HCT116 (cell line): ENCODE measurements around the gene GPATCH2L. TPM values are rescaled to one million over a fixed set of nuclear protein-coding genes. Genes with fewer than 3 reads are reported as not detected.

Source experiments
- ATAC-seq: fragments of 200-7000 bp; cut with Tn5 transposase; 2 replicates; pipeline ENCODE4 v1.9.1; 2020; ENCODE audit warnings: mild to moderate bottlenecking, moderate library complexity
- BruUV-seq: library from RNA; stranded (reverse); fragments of 400-500 nt; replicated peaks from 2 replicates; lab custom pipeline; 2021; lab: Mats Ljungman, UMichigan
- CTCF ChIA-PET: fragments of 300-600 bp; sonication (Branson Sonifier 250); formaldehyde crosslinking; loops from one replicate; lab custom pipeline; 2021; ENCODE audit warnings: antibody characterized with exemption; lab: Charles Lee
- POLR2A ChIA-PET: fragments of 300-600, 350-600 bp; sonication (Branson Sonifier 250); formaldehyde crosslinking; loops from one replicate; lab custom pipeline; 2021; ENCODE audit warnings: antibody characterized with exemption; lab: Charles Lee
- RAD21 ChIA-PET, 2 experiments: fragments of 300-600 bp; sonication (Branson Sonifier 250); formaldehyde crosslinking; loops; one replicate each; lab custom pipeline; 2023; ENCODE audit warnings: low total read pairs in 2 of 2; ENCODE audit not compliant: uncharacterized antibody in 2 of 2, unreplicated experiment in 2 of 2, low non-redundant PET in 1 of 2; lab: Charles Lee
- DNase-seq: peaks from one replicate; pipeline ENCODE4 v3.0.0-alpha.2; 2010; ENCODE audit warnings: low read depth, low spot score
- H2AFZ ChIP-seq: fragments of 200-600 bp; shearing (Covaris generic), sonication (generic); 2 replicates; pipeline ENCODE4 v1.6.1; 2017; ENCODE audit warnings: low read depth, mixed run types, mixed read lengths, antibody characterized with exemption, low read length; ENCODE audit not compliant: poor library complexity, severe bottlenecking
- H3K27ac ChIP-seq: 2 replicates; pipeline ENCODE4 v1.5.1; 2012; ENCODE audit warnings: low read depth, low read length
- H3K27me3 ChIP-seq: fragments of 200-600 bp; sonication (generic); 2 replicates; pipeline ENCODE4 v1.6.1; 2016; ENCODE audit warnings: mixed run types, low read length, mixed read lengths; ENCODE audit not compliant: insufficient read depth
- H3K36me3 ChIP-seq, 2 experiments: fragments of 200-500 bp in 1 of 2; fragments of 200-600 bp in 1 of 2; sonication (Bioruptor generic) in 1 of 2; sonication (generic) in 1 of 2; 2 replicates each; pipeline versions ENCODE4 v1.5.1 to v1.6.1; 2014 to 2016; ENCODE audit warnings: low read length in 2 of 2, inconsistent platforms in 1 of 2, mixed read lengths in 1 of 2, mixed run types in 1 of 2; ENCODE audit not compliant: insufficient read depth in 2 of 2, control insufficient read depth in 1 of 2
- H3K4me1 ChIP-seq, 2 experiments: fragments of 200-600 bp in 1 of 2; sonication (generic) in 1 of 2; 2 replicates each; pipeline versions ENCODE4 v1.5.1 to v1.6.1; 2012 to 2017; ENCODE audit warnings: low read length in 2 of 2, inconsistent platforms in 1 of 2, mild to moderate bottlenecking in 1 of 2, mixed read lengths in 1 of 2, mixed run types in 1 of 2, moderate library complexity in 1 of 2; ENCODE audit not compliant: insufficient read depth in 2 of 2, control insufficient read depth in 1 of 2
- H3K4me2 ChIP-seq: fragments of 200-600 bp; sonication (generic); 2 replicates; pipeline ENCODE4 v1.6.1; 2017; ENCODE audit warnings: mixed run types, low read length, mixed read lengths
- H3K4me3 ChIP-seq, 2 experiments: fragments of 200-600 bp in 1 of 2; sonication (generic) in 1 of 2; replicated peaks in 1 of 2; 2 replicates each; pipeline ENCODE4 v1.5.1; 2011 to 2016; ENCODE audit warnings: low read length in 2 of 2, control low read depth in 1 of 2, low read depth in 1 of 2, mild to moderate bottlenecking in 1 of 2, mixed read lengths in 1 of 2, mixed run types in 1 of 2
- H3K79me2 ChIP-seq: fragments of 200-600 bp; sonication (generic); 2 replicates; pipeline ENCODE4 v1.6.1; 2017; ENCODE audit warnings: mild to moderate bottlenecking, mixed run types, low read length, moderate library complexity, mixed read lengths; ENCODE audit not compliant: insufficient read depth
- H3K9ac ChIP-seq: fragments of 200-600 bp; sonication (generic); 2 replicates; pipeline ENCODE4 v1.6.1; 2016; ENCODE audit warnings: low read length, mixed read lengths
- H3K9me2 ChIP-seq: fragments of 200-600 bp; sonication (generic), shearing (Covaris generic); 2 replicates; pipeline ENCODE4 v1.6.1; 2017; ENCODE audit warnings: mixed run types, mild to moderate bottlenecking, moderate library complexity; ENCODE audit not compliant: insufficient read depth
- H3K9me3 ChIP-seq, 2 experiments: fragments of 200-500 bp in 1 of 2; fragments of 200-600 bp in 1 of 2; sonication (Bioruptor generic) in 1 of 2; sonication (generic) in 1 of 2; 2 replicates each; pipeline ENCODE4 v1.6.1; 2014 to 2017; ENCODE audit warnings: low read length in 2 of 2, mixed read lengths in 2 of 2, inconsistent platforms in 1 of 2, low read depth in 1 of 2, mild to moderate bottlenecking in 1 of 2, mixed run types in 1 of 2, moderate library complexity in 1 of 2; ENCODE audit not compliant: control insufficient read depth in 1 of 2, insufficient read depth in 1 of 2
- H4K20me1 ChIP-seq: fragments of 200-600 bp; sonication (generic), shearing (Covaris generic); 2 replicates; pipeline ENCODE4 v1.6.1; 2017; ENCODE audit warnings: mixed run types, mild to moderate bottlenecking, moderate library complexity; ENCODE audit not compliant: insufficient read depth
- ELF1 ChIP-seq: IDR thresholded peaks from 2 replicates; pipeline ENCODE4 v1.6.1; 2012; ENCODE audit warnings: low read depth, borderline replicate concordance
- EZH2phosphoT487 ChIP-seq: fragments of 200-600 bp; IDR thresholded peaks from 2 replicates; pipeline ENCODE4 v1.6.1; 2018; ENCODE audit warnings: antibody characterized with exemption, borderline replicate concordance
- FOSL1 ChIP-seq: IDR thresholded peaks from 2 replicates; pipeline ENCODE4 v1.6.1; 2012; ENCODE audit warnings: low read depth
- MAX ChIP-seq: IDR thresholded peaks from 2 replicates; pipeline ENCODE4 v1.6.1; 2012
- RAD21 ChIP-seq: IDR thresholded peaks from 2 replicates; pipeline ENCODE4 v1.6.1; 2012; ENCODE audit warnings: low read depth, mild to moderate bottlenecking
- REST ChIP-seq: IDR thresholded peaks from 2 replicates; pipeline ENCODE4 v1.6.1; 2012; ENCODE audit warnings: low read depth
- SIN3A ChIP-seq: IDR thresholded peaks from 2 replicates; pipeline ENCODE4 v1.6.1; 2012; ENCODE audit warnings: low read depth
- SRF ChIP-seq: IDR thresholded peaks from 2 replicates; pipeline ENCODE4 v1.6.1; 2012; ENCODE audit warnings: low read depth
- ZBTB33 ChIP-seq: IDR thresholded peaks from 2 replicates; pipeline ENCODE4 v1.6.1; 2011; ENCODE audit warnings: mild to moderate bottlenecking, low read length, moderate library complexity; ENCODE audit not compliant: insufficient replicate concordance; ENCODE audit errors: extremely low read depth
- ZFX ChIP-seq: fragments of 450-650 bp; IDR thresholded peaks from 2 replicates; pipeline ENCODE4 v1.6.1; 2017
- intact Hi-C: fragments of 100-400 bp; cut with micrococcal nuclease; formaldehyde crosslinking; loops from 2 replicates; pipeline ENCODE4 v1.10.0; 2022
- total RNA-seq: library from RNA; stranded (reverse); gene quantifications from one replicate; pipeline ENCODE4 v1.2.1, GENCODE V29; 2021; ENCODE audit not compliant: unreplicated experiment

The GPATCH2L gene
- total RNA-seq, 1 experiment from 2014 or later: 49.2 TPM

GRCh38 chr14:76126076-76126475 lies 25.6 kb upstream of the GPATCH2L start:
- H4K20me1 ChIP-seq: no peaks in the 10 kb centered on the region
- CTCF ChIA-PET: no interaction called here
- intact Hi-C loops: no loop called here
- no peaks in the 10 kb centered on the region for H3K4me1 ChIP-seq
- TF ChIP-seq ZBTB33: no peak
- no peak for TF ChIP-seq ZFX
- TF ChIP-seq RAD21: no peak
- no peak for TF ChIP-seq SIN3A
- no peak for TF ChIP-seq FOSL1
- no peak for TF ChIP-seq EZH2phosphoT487
- TF ChIP-seq REST: no peak
- no peak for TF ChIP-seq MAX
- TF ChIP-seq ELF1: no peak
- TF ChIP-seq SRF: no peak
- TF ChIP-seq, all 23 proteins: peak for 0
- Histone ChIP-seq H3K4me3 (no peak overlapping the region), H3K4me2 (no peak overlapping the region), H3K9me2 (no peaks in the 10 kb centered on the region), H3K36me3 (no peaks in the 10 kb centered on the region), H2AFZ (no peak overlapping the region), H3K27me3 (peaks cover 12% of the 10 kb centered on the region; the same call in 1 of the 2 replicates), H3K27ac (no peak overlapping the region), H3K9me3 (no peaks in the 10 kb centered on the region), H3K9ac (no peak overlapping the region), H3K79me2 (no peaks in the 10 kb centered on the region)
- ChIA-PET RAD21 (no interaction called here), POLR2A (no interaction called here)
- no TSS peak for BruUV-seq
- DNase-seq (no peak), ATAC-seq (no peak)
